Measurements from ENCODE around the gene CES4A.

The CES4A gene

GRCh38 chr16:67017810-67018488 lies 29.6 kb downstream of the CES4A start (continued):
- TF ChIP-seq CREB5 (CRISPR knock-in tag; IDR thresholded peaks at IDR 0.05; ENCODE audit: low read depth) (no peak), OSR1 (CRISPR knock-in tag; IDR thresholded peaks at IDR 0.05) (no peak), CSDC2 (CRISPR knock-in tag; IDR thresholded peaks at IDR 0.05) (no peak), TCF4 (CRISPR knock-in tag; IDR thresholded peaks at IDR 0.05; ENCODE audit: borderline replicate concordance) (no peak), ZNF8 (CRISPR knock-in tag; IDR thresholded peaks at IDR 0.05) (no peak), SNAI2 (CRISPR knock-in tag; IDR thresholded peaks at IDR 0.05) (no peak), ISL1 (CRISPR knock-in tag; IDR thresholded peaks at IDR 0.05) (no peak), ZC3H10 (CRISPR knock-in tag; IDR thresholded peaks at IDR 0.05) (no peak), ZFP30 (CRISPR knock-in tag; IDR thresholded peaks at IDR 0.05) (no peak), POU6F1 (CRISPR knock-in tag; IDR thresholded peaks at IDR 0.05; ENCODE audit: borderline replicate concordance, low read depth) (no peak)

GRCh38 chr16:67019171-67019570 lies 30.8 kb downstream of the CES4A start:
- TF ChIP-seq CSDC2 (CRISPR knock-in tag; IDR thresholded peaks at IDR 0.05) = no peak
- no peak for TF ChIP-seq ZNF70 (CRISPR knock-in tag; IDR thresholded peaks at IDR 0.05)
- TF ChIP-seq CSRNP3 (CRISPR knock-in tag; IDR thresholded peaks at IDR 0.05) = no peak
- no peak for TF ChIP-seq ZFP3 (CRISPR knock-in tag; IDR thresholded peaks at IDR 0.05)
- TF ChIP-seq ARNTL (CRISPR knock-in tag; IDR thresholded peaks at IDR 0.05; ENCODE audit: borderline replicate concordance, low read depth) = no peak
- TF ChIP-seq ZFP30 (CRISPR knock-in tag; IDR thresholded peaks at IDR 0.05) = no peak
- no peak for TF ChIP-seq ESRRG (CRISPR knock-in tag; IDR thresholded peaks at IDR 0.05)
- no peak for TF ChIP-seq OSR1 (CRISPR knock-in tag; IDR thresholded peaks at IDR 0.05)
- TF ChIP-seq ZNF565 (CRISPR knock-in tag; conservative IDR thresholded peaks at IDR 0.05; ENCODE audit: low read depth) = no peak
- TF ChIP-seq ZC3H10 (CRISPR knock-in tag; IDR thresholded peaks at IDR 0.05) = no peak
- TF ChIP-seq PPARA (CRISPR knock-in tag; IDR thresholded peaks at IDR 0.05; ENCODE audit: borderline replicate concordance) = no peak
- TF ChIP-seq, protein P1, sequence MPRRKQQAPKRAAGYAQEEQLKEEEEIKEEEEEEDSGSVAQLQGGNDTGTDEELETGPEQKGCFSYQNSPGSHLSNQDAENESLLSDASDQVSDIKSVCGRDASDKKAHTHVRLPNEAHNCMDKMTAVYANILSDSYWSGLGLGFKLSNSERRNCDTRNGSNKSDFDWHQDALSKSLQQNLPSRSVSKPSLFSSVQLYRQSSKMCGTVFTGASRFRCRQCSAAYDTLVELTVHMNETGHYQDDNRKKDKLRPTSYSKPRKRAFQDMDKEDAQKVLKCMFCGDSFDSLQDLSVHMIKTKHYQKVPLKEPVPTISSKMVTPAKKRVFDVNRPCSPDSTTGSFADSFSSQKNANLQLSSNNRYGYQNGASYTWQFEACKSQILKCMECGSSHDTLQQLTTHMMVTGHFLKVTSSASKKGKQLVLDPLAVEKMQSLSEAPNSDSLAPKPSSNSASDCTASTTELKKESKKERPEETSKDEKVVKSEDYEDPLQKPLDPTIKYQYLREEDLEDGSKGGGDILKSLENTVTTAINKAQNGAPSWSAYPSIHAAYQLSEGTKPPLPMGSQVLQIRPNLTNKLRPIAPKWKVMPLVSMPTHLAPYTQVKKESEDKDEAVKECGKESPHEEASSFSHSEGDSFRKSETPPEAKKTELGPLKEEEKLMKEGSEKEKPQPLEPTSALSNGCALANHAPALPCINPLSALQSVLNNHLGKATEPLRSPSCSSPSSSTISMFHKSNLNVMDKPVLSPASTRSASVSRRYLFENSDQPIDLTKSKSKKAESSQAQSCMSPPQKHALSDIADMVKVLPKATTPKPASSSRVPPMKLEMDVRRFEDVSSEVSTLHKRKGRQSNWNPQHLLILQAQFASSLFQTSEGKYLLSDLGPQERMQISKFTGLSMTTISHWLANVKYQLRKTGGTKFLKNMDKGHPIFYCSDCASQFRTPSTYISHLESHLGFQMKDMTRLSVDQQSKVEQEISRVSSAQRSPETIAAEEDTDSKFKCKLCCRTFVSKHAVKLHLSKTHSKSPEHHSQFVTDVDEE (CRISPR knock-in tag; IDR thresholded peaks at IDR 0.05) = no peak
- TF ChIP-seq BACH2 (CRISPR knock-in tag; IDR thresholded peaks at IDR 0.05; ENCODE audit: borderline replicate concordance) = no peak
- TF ChIP-seq TCF4 (CRISPR knock-in tag; IDR thresholded peaks at IDR 0.05; ENCODE audit: borderline replicate concordance) = no peak
- no peak for ATAC-seq

DNA sequence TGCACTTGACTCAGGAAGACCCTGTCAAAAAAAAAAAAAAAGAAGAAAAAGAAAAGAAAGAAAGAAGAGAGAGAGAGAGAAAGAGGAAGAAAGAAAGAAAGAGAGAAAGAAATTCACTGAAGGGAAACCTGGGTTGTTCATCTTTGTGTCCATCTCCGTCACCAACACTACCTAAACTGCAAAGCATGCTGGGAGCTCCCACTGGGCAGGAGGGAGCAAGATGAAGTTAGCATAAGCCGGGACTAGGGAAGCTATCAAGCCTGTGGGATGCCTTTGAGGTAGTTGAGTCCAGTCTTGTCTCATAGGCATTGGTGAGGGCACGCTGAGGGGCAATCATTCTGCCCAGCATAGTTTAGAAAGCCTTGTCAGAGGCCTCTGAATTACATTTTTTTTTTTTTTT lies 32.9 kb downstream of the CES4A start:
- ATAC-seq = no peak
- TF ChIP-seq SNAI2 (CRISPR knock-in tag; IDR thresholded peaks at IDR 0.05) (no peak), TOX (CRISPR knock-in tag; IDR thresholded peaks at IDR 0.05; ENCODE audit: borderline replicate concordance) (no peak), CSRNP3 (CRISPR knock-in tag; IDR thresholded peaks at IDR 0.05) (no peak), GLIS3 (CRISPR knock-in tag; IDR thresholded peaks at IDR 0.05) (no peak), ZFP30 (CRISPR knock-in tag; IDR thresholded peaks at IDR 0.05) (no peak), TCF4 (CRISPR knock-in tag; IDR thresholded peaks at IDR 0.05; ENCODE audit: borderline replicate concordance) (no peak), ZC3H10 (CRISPR knock-in tag; IDR thresholded peaks at IDR 0.05) (no peak), PATZ1 (CRISPR knock-in tag; IDR thresholded peaks at IDR 0.05; ENCODE audit: borderline replicate concordance) (no peak)
